ENCODE data around the gene RNF19B. TPM values are rescaled to one million over a fixed set of nuclear protein-coding genes. Genes with fewer than 3 reads are reported as not detected.

RNF19B gene
- polyA plus RNA-seq, 2 of the 4 experiments (the other 2 are of a cell fraction) = 9.9 to 22.6 TPM

- FAIRE-seq (no peak), DNase-seq (ENCODE audit: low read depth in 1 of 2, low spot score in 1 of 2) (no peak), ATAC-seq (no peak)
- TF ChIP-seq KDM1A (IDR thresholded peaks at IDR 0.05; ENCODE audit: low read depth) (no peak), HOXB5 (CRISPR knock-in tag; IDR thresholded peaks at IDR 0.05) (no peak), POLR2A (IDR thresholded peaks at IDR 0.05; ENCODE audit: low read length) (no peak), CHD2 (IDR thresholded peaks at IDR 0.05; ENCODE audit: low read length, partially characterized antibody) (no peak)
- Histone ChIP-seq H3K4me2 (no peak overlapping the region), H3K4me1 (no peaks in the 10 kb centered on the region), H3K9me3 (no peaks in the 10 kb centered on the region), H3K27ac (no peak overlapping the region), H3K4me3 (no peak overlapping the region)
- ChIA-PET POLR2A (no interaction called here), CTCF (interaction anchor here (1.2 to 4.9 kb wide), 2 partner anchors 13 to 49 kb away, joined by 4 to 30 read pairs; no protein-coding TSS in a partner anchor)
- WGBS (ENCODE audit: missing lambda C conversion rate) = 93% methylated on average over 6 of the region's 7 CpGs
Measured at GRCh38 chr1:32920833-32921232, 43.8 kb downstream of the RNF19B start.

GRCh38 chr1:32919811-32920733 lies 44.5 kb downstream of the RNF19B start:
- no peak for FAIRE-seq
- no peak overlapping the region for H3K4me2 ChIP-seq
- H3K4me3 ChIP-seq = no peak overlapping the region
- WGBS (ENCODE audit: missing lambda C conversion rate) = 76% methylated on average over 11 of the region's 11 CpGs
- no peaks in the 10 kb centered on the region for H3K9me3 ChIP-seq
- CTCF ChIA-PET = interaction anchor here (0.9 to 4.9 kb wide), 3 partner anchors 13 to 87 kb away, joined by 3 to 30 read pairs (median 4); no protein-coding TSS in a partner anchor
- DNase-seq (ENCODE audit: low read depth in 1 of 2, low spot score in 1 of 2) = no peak
- POLR2A ChIA-PET = no interaction called here
- H3K27ac ChIP-seq = peak overlapping the region in 1 of 2 experiments; percentile 18; a peak in 1 of 6 replicates
- ATAC-seq = no peak
- TF ChIP-seq RAD21 (conservative IDR thresholded peaks at IDR 0.05 in 1 of 2, IDR thresholded peaks at IDR 0.05 in 1 of 2) = no peak
- no peak for TF ChIP-seq FOXS1 (CRISPR knock-in tag; IDR thresholded peaks at IDR 0.05)
- no peak for TF ChIP-seq BHLHE40 (IDR thresholded peaks at IDR 0.05; ENCODE audit: low read depth, low read length)
- no peak for TF ChIP-seq REST (IDR thresholded peaks at IDR 0.05)
- no peak for TF ChIP-seq FOSL2 (IDR thresholded peaks at IDR 0.05)
- no peak for TF ChIP-seq FOSL2 (CRISPR knock-in tag; IDR thresholded peaks at IDR 0.05)
- no peak for TF ChIP-seq KDM5A (IDR thresholded peaks at IDR 0.05)
- TF ChIP-seq FOSB (CRISPR knock-in tag; IDR thresholded peaks at IDR 0.05) = no peak
- TF ChIP-seq POLR2AphosphoS2 (conservative IDR thresholded peaks at IDR 0.05; ENCODE audit: low read length) = no peak
- TF ChIP-seq HEYL (CRISPR knock-in tag; IDR thresholded peaks at IDR 0.05) = no peak
- no peak for TF ChIP-seq CTCF (IDR thresholded peaks at IDR 0.05)
- no peak for TF ChIP-seq KDM1A (IDR thresholded peaks at IDR 0.05; ENCODE audit: low read depth)
- no peak for TF ChIP-seq EHMT2 (IDR thresholded peaks at IDR 0.05; ENCODE audit: low read depth)
- TF ChIP-seq ZSCAN20 (CRISPR knock-in tag; IDR thresholded peaks at IDR 0.05) = no peak
- no peak for TF ChIP-seq NPAS2 (CRISPR knock-in tag; IDR thresholded peaks at IDR 0.05; ENCODE audit: borderline replicate concordance)
- TF ChIP-seq RARB (CRISPR knock-in tag; IDR thresholded peaks at IDR 0.05) = no peak
- no peak for TF ChIP-seq MAX (IDR thresholded peaks at IDR 0.05)
- TF ChIP-seq RFX5 (IDR thresholded peaks at IDR 0.05) = no peak
- TF ChIP-seq SMC3 (IDR thresholded peaks at IDR 0.05) = no peak
- H3K4me1 ChIP-seq = no peaks in the 10 kb centered on the region
